Measurements from ENCODE around the gene ATOSB. TPM values are rescaled to one million over a fixed set of nuclear protein-coding genes. Genes with fewer than 3 reads are reported as not detected.

Gene ATOSB
- total and polyA plus RNA-seq, 9 of the 15 experiments (the other 6 are each of a cell fraction or from before 2014, with no cell fraction given) = 0.45 to 8.0 (median 4.2) TPM

- TF ChIP-seq ZBTB40 (IDR thresholded peaks at IDR 0.05) (peak; percentile 77), ZBTB40 (CRISPR knock-in tag; IDR thresholded peaks at IDR 0.05) (no peak), ETV6 (IDR thresholded peaks at IDR 0.05; ENCODE audit: borderline replicate concordance in 1 of 2, low read depth in 2 of 2, low read length in 1 of 2) (no peak), ETV6 (CRISPR knock-in tag; IDR thresholded peaks at IDR 0.05; ENCODE audit: borderline replicate concordance) (no peak), ZBTB11 (CRISPR knock-in tag; IDR thresholded peaks at IDR 0.05) (peak; percentile 32 to 93 (median 70); a peak in 4 of 6 replicates), ARID1B (IDR thresholded peaks at IDR 0.05) (no peak), TAF9B (IDR thresholded peaks at IDR 0.05; ENCODE audit: partially characterized antibody) (no peak), CREM (IDR thresholded peaks at IDR 0.05; ENCODE audit: low read depth) (peak; percentile 63; the same call in 1 of the 2 replicates), C11orf30 (IDR thresholded peaks at IDR 0.05; ENCODE audit: low read depth) (peak; percentile 66)
Observed at GRCh38 chr9:35079426-35080341, 36.0 kb downstream of the ATOSB start, which contains the start of gene FANCG (continued).
